ENCODE data around the gene NT5E. TPM values are rescaled to one million over a fixed set of nuclear protein-coding genes. Genes with fewer than 3 reads are reported as not detected.

NT5E gene
- total RNA-seq, 2 experiments from 2014 or later, result not detected

DNA sequence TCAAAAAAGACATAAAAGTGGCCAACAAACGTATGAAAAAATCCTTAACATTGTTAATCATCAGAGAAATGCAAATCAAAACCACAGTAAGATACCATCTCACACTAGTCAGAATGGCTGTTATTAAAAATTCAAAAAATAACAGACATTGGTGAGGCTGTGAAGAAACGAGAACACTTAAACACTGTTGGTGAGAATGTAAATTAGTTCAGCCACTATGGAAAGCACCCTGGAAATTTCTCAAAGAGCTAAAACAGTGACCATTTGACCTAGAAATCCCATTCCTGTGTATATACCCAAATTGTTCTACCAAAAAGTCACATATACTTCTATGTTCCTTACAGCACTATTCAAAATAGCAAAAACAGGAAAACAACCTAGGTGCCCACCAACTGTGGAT is 24.9 kb upstream of the NT5E start:
- no peak for DNase-seq (ENCODE audit: low spot score)
- H3K36me3 ChIP-seq (ENCODE audit: insufficient read depth, low read length), result no peaks in the 10 kb centered on the region
- H3K9me3 ChIP-seq (ENCODE audit: low read length), result no peaks in the 10 kb centered on the region
- no peak overlapping the region for H3K4me2 ChIP-seq (ENCODE audit: low read length)
- no peak overlapping the region for H3K27ac ChIP-seq (ENCODE audit: low read depth, low read length, poor library complexity, severe bottlenecking)
- no peak overlapping the region for H2AFZ ChIP-seq (ENCODE audit: low read length)
- TF ChIP-seq, protein P1, sequence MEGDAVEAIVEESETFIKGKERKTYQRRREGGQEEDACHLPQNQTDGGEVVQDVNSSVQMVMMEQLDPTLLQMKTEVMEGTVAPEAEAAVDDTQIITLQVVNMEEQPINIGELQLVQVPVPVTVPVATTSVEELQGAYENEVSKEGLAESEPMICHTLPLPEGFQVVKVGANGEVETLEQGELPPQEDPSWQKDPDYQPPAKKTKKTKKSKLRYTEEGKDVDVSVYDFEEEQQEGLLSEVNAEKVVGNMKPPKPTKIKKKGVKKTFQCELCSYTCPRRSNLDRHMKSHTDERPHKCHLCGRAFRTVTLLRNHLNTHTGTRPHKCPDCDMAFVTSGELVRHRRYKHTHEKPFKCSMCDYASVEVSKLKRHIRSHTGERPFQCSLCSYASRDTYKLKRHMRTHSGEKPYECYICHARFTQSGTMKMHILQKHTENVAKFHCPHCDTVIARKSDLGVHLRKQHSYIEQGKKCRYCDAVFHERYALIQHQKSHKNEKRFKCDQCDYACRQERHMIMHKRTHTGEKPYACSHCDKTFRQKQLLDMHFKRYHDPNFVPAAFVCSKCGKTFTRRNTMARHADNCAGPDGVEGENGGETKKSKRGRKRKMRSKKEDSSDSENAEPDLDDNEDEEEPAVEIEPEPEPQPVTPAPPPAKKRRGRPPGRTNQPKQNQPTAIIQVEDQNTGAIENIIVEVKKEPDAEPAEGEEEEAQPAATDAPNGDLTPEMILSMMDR (conservative IDR thresholded peaks at IDR 0.05; ENCODE audit: low read length), result no peak
- no peak for TF ChIP-seq EZH2phosphoT487 (IDR thresholded peaks at IDR 0.05; ENCODE audit: borderline replicate concordance, low read depth, low read length)
- no peaks in the 10 kb centered on the region for H3K9me2 ChIP-seq (ENCODE audit: insufficient read depth, low read length)
- H3K4me3 ChIP-seq (ENCODE audit: low read depth, low read length, poor library complexity, severe bottlenecking), result no peak overlapping the region
- H3K4me1 ChIP-seq (ENCODE audit: insufficient read depth, low read length, poor library complexity, severe bottlenecking), result no peaks in the 10 kb centered on the region
- H4K20me1 ChIP-seq (ENCODE audit: insufficient read depth, low read length), result no peaks in the 10 kb centered on the region
- CTCF ChIA-PET (ENCODE audit: unreplicated experiment), result no interaction called here
- POLR2A ChIA-PET, result no interaction called here
- H3K79me2 ChIP-seq (ENCODE audit: insufficient read depth, low read depth, low read length), result no peaks in the 10 kb centered on the region
- intact Hi-C loops (cut with micrococcal nuclease; ENCODE audit: unreplicated experiment), result no loop called here
- BruUV-seq (replicated peaks), result no TSS peak

DNA sequence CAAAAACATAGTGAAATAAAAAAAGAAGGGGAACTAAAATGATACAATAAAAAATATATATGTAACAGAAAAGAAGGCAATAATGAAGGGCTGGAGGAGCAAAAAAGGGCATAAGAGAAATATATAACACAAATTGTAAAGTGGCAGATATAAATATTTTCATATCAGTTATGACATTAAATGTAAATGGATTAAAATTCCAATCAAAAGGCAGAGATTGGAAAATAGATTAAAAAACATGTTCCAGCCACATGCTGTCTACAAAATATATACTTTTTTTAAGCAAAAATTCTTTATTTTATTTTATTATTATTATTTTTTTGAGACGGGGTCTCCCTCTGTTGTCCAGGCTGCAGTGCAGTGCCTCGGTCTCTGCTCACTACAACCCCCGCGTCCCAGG is 23.9 kb upstream of the NT5E start:
- Histone ChIP-seq H3K4me3 (ENCODE audit: low read depth, low read length, poor library complexity, severe bottlenecking) (no peak overlapping the region), H3K79me2 (ENCODE audit: insufficient read depth, low read depth, low read length) (no peaks in the 10 kb centered on the region), H3K36me3 (ENCODE audit: insufficient read depth, low read length) (no peaks in the 10 kb centered on the region), H3K9me3 (ENCODE audit: low read length) (no peaks in the 10 kb centered on the region), H2AFZ (ENCODE audit: low read length) (no peak overlapping the region), H3K27ac (ENCODE audit: low read depth, low read length, poor library complexity, severe bottlenecking) (no peak overlapping the region), H3K4me2 (ENCODE audit: low read length) (no peak overlapping the region), H4K20me1 (ENCODE audit: insufficient read depth, low read length) (no peaks in the 10 kb centered on the region), H3K9me2 (ENCODE audit: insufficient read depth, low read length) (no peaks in the 10 kb centered on the region), H3K4me1 (ENCODE audit: insufficient read depth, low read length, poor library complexity, severe bottlenecking) (no peaks in the 10 kb centered on the region)
- DNase-seq (ENCODE audit: low spot score), result no peak
- no TSS peak for BruUV-seq (replicated peaks)
- no peak for TF ChIP-seq EZH2phosphoT487 (IDR thresholded peaks at IDR 0.05; ENCODE audit: borderline replicate concordance, low read depth, low read length)
- TF ChIP-seq, protein P1 (conservative IDR thresholded peaks at IDR 0.05; ENCODE audit: low read length), result no peak
- ChIA-PET POLR2A (interaction anchor here (0.8 kb wide), 1 partner anchor 36 kb away, joined by 4 read pairs; no protein-coding TSS in a partner anchor), CTCF (ENCODE audit: unreplicated experiment) (no interaction called here)
- intact Hi-C loops (cut with micrococcal nuclease; ENCODE audit: unreplicated experiment), result no loop called here

DNA sequence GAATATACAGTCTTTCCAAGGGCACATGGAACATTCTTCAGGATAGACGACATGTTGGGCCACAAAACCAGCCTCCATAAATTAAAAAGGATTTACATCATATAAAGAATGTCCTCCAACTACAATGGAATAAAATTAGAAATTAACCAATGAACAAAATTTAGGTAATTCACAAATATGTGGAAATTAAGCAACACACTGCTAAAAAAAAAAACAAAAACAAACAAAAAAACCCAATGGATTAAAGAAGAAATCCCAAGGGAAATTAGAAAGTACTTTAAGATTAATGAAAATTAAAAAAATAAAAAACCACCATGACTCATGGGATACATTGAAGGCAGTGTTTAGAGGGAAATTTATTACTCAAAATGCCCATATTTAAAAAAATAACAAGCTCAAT is 21.4 kb upstream of the NT5E start:
- Histone ChIP-seq H3K79me2 (ENCODE audit: insufficient read depth, low read depth, low read length) (no peaks in the 10 kb centered on the region), H4K20me1 (ENCODE audit: insufficient read depth, low read length) (no peaks in the 10 kb centered on the region), H3K9me3 (ENCODE audit: low read length) (no peaks in the 10 kb centered on the region), H3K4me1 (ENCODE audit: insufficient read depth, low read length, poor library complexity, severe bottlenecking) (no peaks in the 10 kb centered on the region), H3K9me2 (ENCODE audit: insufficient read depth, low read length) (no peaks in the 10 kb centered on the region), H2AFZ (ENCODE audit: low read length) (no peak overlapping the region), H3K4me3 (ENCODE audit: low read depth, low read length, poor library complexity, severe bottlenecking) (no peak overlapping the region), H3K27ac (ENCODE audit: low read depth, low read length, poor library complexity, severe bottlenecking) (no peak overlapping the region), H3K4me2 (ENCODE audit: low read length) (no peak overlapping the region), H3K36me3 (ENCODE audit: insufficient read depth, low read length) (no peaks in the 10 kb centered on the region)
- intact Hi-C loops (cut with micrococcal nuclease; ENCODE audit: unreplicated experiment), result no loop called here
- POLR2A ChIA-PET, result interaction anchor here (0.6 to 1.0 kb wide), 2 partner anchors 12 to 101 kb away, joined by 3 read pairs; no protein-coding TSS in a partner anchor
- CTCF ChIA-PET (ENCODE audit: unreplicated experiment), result no interaction called here
- TF ChIP-seq EZH2phosphoT487 (IDR thresholded peaks at IDR 0.05; ENCODE audit: borderline replicate concordance, low read depth, low read length), result no peak
- TF ChIP-seq, protein P1 (conservative IDR thresholded peaks at IDR 0.05; ENCODE audit: low read length), result no peak
- BruUV-seq (replicated peaks), result no TSS peak
- DNase-seq (ENCODE audit: low spot score), result no peak
